Measurements from ENCODE around the gene VTN.

DNA sequence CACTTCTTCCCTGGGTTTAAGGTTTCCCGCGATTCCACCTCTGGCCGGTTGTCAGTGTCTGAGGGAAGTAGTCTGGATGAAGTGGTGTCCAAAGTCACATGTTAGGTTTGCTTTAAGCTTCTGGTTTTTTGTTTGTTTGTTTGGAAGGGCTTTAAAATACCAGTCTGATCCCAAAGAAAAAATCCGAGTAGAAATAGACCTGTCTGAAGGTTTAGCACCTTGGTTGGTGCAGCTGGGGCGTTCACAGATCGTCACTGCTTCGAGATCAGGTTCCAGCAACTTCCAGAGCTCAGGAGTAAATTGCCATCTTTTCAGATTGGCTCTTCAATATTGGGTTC, 50.5 kb downstream of the VTN start:
- TF ChIP-seq CTCF (IDR thresholded peaks at IDR 0.05; ENCODE audit: extremely low read depth in 1 of 2, insufficient read depth in 1 of 2, low read depth in 1 of 2, low read length in 2 of 2) = no peak
- TF ChIP-seq POLR2A (IDR thresholded peaks at IDR 0.05; ENCODE audit: low read depth, low read length) = no peak
- TF ChIP-seq EZH2 (IDR thresholded peaks at IDR 0.05; ENCODE audit: borderline replicate concordance, low read depth, low read length, severe bottlenecking) = no peak
- TF ChIP-seq, protein P1, sequence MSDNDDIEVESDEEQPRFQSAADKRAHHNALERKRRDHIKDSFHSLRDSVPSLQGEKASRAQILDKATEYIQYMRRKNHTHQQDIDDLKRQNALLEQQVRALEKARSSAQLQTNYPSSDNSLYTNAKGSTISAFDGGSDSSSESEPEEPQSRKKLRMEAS (IDR thresholded peaks at IDR 0.05; ENCODE audit: insufficient read depth, insufficient read length) = no peak
- no peak for TF ChIP-seq MYC (IDR thresholded peaks at IDR 0.05; ENCODE audit: low read depth, low read length)
- no peak for TF ChIP-seq GATA2 (IDR thresholded peaks at IDR 0.05; ENCODE audit: insufficient read depth, insufficient read length, low read depth, low read length)
- no peak for TF ChIP-seq POLR2AphosphoS5 (IDR thresholded peaks at IDR 0.05; ENCODE audit: insufficient read depth, low read depth, low read length)
- TF ChIP-seq JUN (IDR thresholded peaks at IDR 0.05; ENCODE audit: borderline replicate concordance, insufficient read depth, insufficient read length, low read depth) = no peak

Data from endothelial cell of umbilical vein (primary cell).